Smooth muscle cell (in vitro differentiated cells): ENCODE data around the gene NLN. TPM values are rescaled to one million over a fixed set of nuclear protein-coding genes. Genes with fewer than 3 reads are reported as not detected.

Source experiments
- DNase-seq: peaks from one replicate; lab custom pipeline; 2025; ENCODE audit not compliant: unreplicated experiment; lab: John Stamatoyannopoulos, UW
- H2AFZ ChIP-seq: fragments of 200-600 bp; sonication (generic); 2 replicates; pipeline ENCODE4 v1.6.0; 2016; ENCODE audit warnings: antibody characterized with exemption, low read depth, mild to moderate bottlenecking
- H3F3A ChIP-seq: fragments of 200-600 bp; sonication (generic); 2 replicates; pipeline ENCODE4 v1.6.0; 2017; ENCODE audit warnings: antibody characterized with exemption, low read depth
- H3K27ac ChIP-seq: fragments of 200-600 bp; sonication (generic); 2 replicates; pipeline ENCODE4 v1.5.1; 2016; ENCODE audit warnings: low read depth, mild to moderate bottlenecking
- H3K27me3 ChIP-seq: fragments of 200-600 bp; sonication (generic); 2 replicates; pipeline ENCODE4 v1.6.1; 2016; ENCODE audit warnings: low read depth, mild to moderate bottlenecking
- H3K36me3 ChIP-seq: fragments of 200-600 bp; sonication (generic); 2 replicates; pipeline ENCODE4 v1.5.1; 2016; ENCODE audit warnings: low read depth
- H3K4me1 ChIP-seq: fragments of 200-600 bp; sonication (generic); 2 replicates; pipeline ENCODE4 v1.5.1; 2016; ENCODE audit warnings: low read depth
- H3K4me2 ChIP-seq: fragments of 200-600 bp; sonication (generic); 2 replicates; pipeline ENCODE4 v1.6.0; 2016; ENCODE audit warnings: mild to moderate bottlenecking
- H3K4me3 ChIP-seq: fragments of 200-600 bp; sonication (generic); 2 replicates; pipeline ENCODE4 v1.5.1; 2016; ENCODE audit warnings: mild to moderate bottlenecking
- H3K79me2 ChIP-seq: fragments of 200-600 bp; sonication (generic); 2 replicates; pipeline ENCODE4 v1.6.0; 2016; ENCODE audit warnings: low read depth, mild to moderate bottlenecking
- H3K9ac ChIP-seq: fragments of 200-600 bp; sonication (generic); 2 replicates; pipeline ENCODE4 v1.6.0; 2016; ENCODE audit warnings: low read depth
- H3K9me3 ChIP-seq: fragments of 200-600 bp; sonication (generic); replicated peaks from 2 replicates; pipeline ENCODE4 v1.5.1; 2016; ENCODE audit warnings: low read depth
- H4K20me1 ChIP-seq: fragments of 200-600 bp; sonication (generic); 2 replicates; pipeline ENCODE4 v1.6.0; 2016; ENCODE audit warnings: low read depth
- WGBS: methylation state at CpG from one replicate; pipeline ENCODE4 v1.1.7; 2016; ENCODE audit warnings: low lambda C conversion rate; 5-methylcytosine and 5-hydroxymethylcytosine counted together
- polyA plus RNA-seq: library from polyadenylated mRNA; unstranded; fragments of >200 nt; fragmentation: Nextera tagmentation; extraction: Ambion mirVana; gene quantifications from 2 replicates; pipeline ENCODE4 v1.2.1, GENCODE V29; 2016
- total RNA-seq: library from RNA; depleted of rRNA; stranded (reverse); fragments of >200 nt; gene quantifications from 2 replicates; pipeline ENCODE4 v1.2.3, GENCODE V29; 2014
- TF ChIP-seq, protein P1 (sequence below): fragments of 200-600 bp; sonication (generic); IDR thresholded peaks from 2 replicates; pipeline ENCODE4 v1.5.1; 2017; ENCODE audit warnings: borderline replicate concordance, mild to moderate bottlenecking, antibody characterized with exemption; ENCODE audit not compliant: insufficient read depth, poor library complexity, severe bottlenecking

Gene NLN
- total and polyA plus RNA-seq, 2 experiments from 2014 or later: 31.9 to 33.6 TPM

DNA sequence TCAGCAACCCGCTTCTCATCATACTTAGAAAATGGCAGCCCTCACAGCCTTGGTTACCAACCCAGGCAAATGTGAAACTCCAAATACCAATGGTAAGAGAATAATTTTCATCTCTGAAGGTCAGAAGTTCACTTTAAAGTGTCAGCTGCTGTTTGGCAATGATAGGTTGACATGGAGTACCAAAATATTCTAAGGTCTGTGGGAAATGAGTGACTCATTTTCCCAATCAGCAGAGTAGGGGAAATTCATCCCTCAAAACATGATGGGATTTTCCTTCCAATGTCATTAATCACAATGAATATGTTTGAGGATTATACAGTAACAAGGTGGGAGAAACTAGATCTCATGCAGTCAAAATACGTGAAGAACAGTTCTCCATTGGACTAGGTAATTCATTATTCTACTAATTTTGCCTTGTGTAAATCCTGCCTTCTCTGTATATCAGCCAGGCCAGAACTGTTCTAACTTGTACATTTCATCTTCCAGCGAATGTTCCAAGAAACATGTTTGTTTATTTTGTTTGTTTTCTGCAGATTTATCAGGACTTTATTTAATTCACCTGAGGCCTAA, 151.3 kb downstream of the NLN start:
- no peak overlapping the region for H3K9ac ChIP-seq
- H3K4me1 ChIP-seq: no peaks in the 10 kb centered on the region
- no peak overlapping the region for H3K4me3 ChIP-seq
- H3K79me2 ChIP-seq: no peaks in the 10 kb centered on the region
- no peak overlapping the region for H3K4me2 ChIP-seq
- H3K36me3 ChIP-seq: no peaks in the 10 kb centered on the region
- 89% methylated on average over 3 of the region's 3 CpGs for WGBS
- H4K20me1 ChIP-seq: no peaks in the 10 kb centered on the region
- DNase-seq: no peak
- no peaks in the 10 kb centered on the region for H3F3A ChIP-seq
- no peaks in the 10 kb centered on the region for H3K9me3 ChIP-seq
- no peak overlapping the region for H3K27ac ChIP-seq
- no peaks in the 10 kb centered on the region for H3K27me3 ChIP-seq
- no peak overlapping the region for H2AFZ ChIP-seq
- TF ChIP-seq, protein P1, sequence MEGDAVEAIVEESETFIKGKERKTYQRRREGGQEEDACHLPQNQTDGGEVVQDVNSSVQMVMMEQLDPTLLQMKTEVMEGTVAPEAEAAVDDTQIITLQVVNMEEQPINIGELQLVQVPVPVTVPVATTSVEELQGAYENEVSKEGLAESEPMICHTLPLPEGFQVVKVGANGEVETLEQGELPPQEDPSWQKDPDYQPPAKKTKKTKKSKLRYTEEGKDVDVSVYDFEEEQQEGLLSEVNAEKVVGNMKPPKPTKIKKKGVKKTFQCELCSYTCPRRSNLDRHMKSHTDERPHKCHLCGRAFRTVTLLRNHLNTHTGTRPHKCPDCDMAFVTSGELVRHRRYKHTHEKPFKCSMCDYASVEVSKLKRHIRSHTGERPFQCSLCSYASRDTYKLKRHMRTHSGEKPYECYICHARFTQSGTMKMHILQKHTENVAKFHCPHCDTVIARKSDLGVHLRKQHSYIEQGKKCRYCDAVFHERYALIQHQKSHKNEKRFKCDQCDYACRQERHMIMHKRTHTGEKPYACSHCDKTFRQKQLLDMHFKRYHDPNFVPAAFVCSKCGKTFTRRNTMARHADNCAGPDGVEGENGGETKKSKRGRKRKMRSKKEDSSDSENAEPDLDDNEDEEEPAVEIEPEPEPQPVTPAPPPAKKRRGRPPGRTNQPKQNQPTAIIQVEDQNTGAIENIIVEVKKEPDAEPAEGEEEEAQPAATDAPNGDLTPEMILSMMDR: no peak

DNA sequence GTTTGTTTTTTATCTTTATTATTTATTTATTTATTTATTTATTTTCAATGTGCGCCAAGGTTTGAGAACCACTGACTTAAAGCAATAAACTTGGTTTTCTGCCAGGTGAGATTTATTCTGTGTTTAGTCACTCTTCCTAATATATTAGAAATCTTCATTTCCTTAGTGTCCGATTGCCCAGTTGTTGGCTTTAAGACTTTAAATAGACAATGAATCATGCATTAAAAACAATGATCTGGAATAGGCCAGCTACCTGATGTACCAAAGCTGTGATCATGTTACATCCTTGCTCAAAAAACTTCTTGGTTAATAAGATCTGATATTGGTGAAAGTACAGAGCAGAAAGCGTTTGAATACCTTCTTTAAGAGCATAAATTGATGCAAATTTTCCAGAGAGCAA, 152.2 kb downstream of the NLN start:
- no peak overlapping the region for H3K9ac ChIP-seq
- H2AFZ ChIP-seq: no peak overlapping the region
- H3K4me3 ChIP-seq: no peak overlapping the region
- H3K27me3 ChIP-seq: no peaks in the 10 kb centered on the region
- H4K20me1 ChIP-seq: no peaks in the 10 kb centered on the region
- H3K4me2 ChIP-seq: no peak overlapping the region
- no peaks in the 10 kb centered on the region for H3K79me2 ChIP-seq
- no peaks in the 10 kb centered on the region for H3K36me3 ChIP-seq
- TF ChIP-seq, protein P1: no peak
- H3K27ac ChIP-seq: no peak overlapping the region
- no peaks in the 10 kb centered on the region for H3K4me1 ChIP-seq
- no peak for DNase-seq
- 90% methylated on average over 3 of the region's 3 CpGs for WGBS
- H3K9me3 ChIP-seq: no peaks in the 10 kb centered on the region
- no peaks in the 10 kb centered on the region for H3F3A ChIP-seq

DNA sequence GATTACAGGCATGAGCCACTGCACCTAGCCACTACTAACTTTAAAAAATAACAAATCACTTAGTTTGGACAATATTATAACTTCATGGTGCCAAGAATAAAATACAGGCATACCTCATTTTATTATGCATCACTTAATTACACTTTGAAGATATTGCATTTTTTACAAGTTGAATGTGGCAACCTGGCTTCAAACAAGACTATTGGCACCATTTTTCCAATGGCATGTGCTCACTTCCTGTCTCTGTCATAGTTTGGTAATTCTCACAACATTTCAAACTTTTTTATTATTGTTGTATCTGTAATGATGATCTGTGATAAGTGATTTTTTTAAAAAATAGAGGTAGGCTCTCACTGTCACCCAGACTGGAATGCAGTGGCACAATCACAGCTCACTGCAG, 154.5 kb downstream of the NLN start:
- Histone ChIP-seq H2AFZ (no peak overlapping the region), H3K9ac (no peak overlapping the region), H3K4me1 (no peaks in the 10 kb centered on the region), H3K9me3 (no peaks in the 10 kb centered on the region), H3K4me2 (no peak overlapping the region), H3K27ac (no peak overlapping the region), H3K4me3 (no peak overlapping the region), H3K36me3 (no peaks in the 10 kb centered on the region), H3K79me2 (no peaks in the 10 kb centered on the region), H3K27me3 (no peaks in the 10 kb centered on the region), H4K20me1 (no peaks in the 10 kb centered on the region), H3F3A (no peaks in the 10 kb centered on the region)
- DNase-seq: no peak
- TF ChIP-seq, protein P1: no peak

DNA sequence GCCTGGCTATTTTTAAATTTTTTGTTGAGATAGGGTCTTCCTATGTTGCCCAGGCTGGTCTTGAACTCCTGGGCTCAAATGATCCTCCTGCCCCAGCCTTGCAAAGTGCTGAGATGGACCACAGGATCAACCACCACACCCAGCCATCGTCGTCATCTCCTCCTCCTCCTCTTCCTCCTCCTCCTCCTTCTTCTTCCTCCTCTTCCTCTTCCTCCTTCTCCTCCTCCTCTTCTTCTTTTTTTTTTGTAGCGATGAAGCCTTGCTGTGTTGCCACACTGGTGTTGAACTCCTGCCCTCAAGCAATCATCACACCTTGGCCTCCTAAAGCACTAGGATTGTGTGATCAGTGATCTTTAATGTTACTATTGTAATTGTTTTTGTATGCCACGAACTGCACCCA, 155.0 kb downstream of the NLN start:
- Histone ChIP-seq H3K36me3 (no peaks in the 10 kb centered on the region), H3K79me2 (no peaks in the 10 kb centered on the region), H3K9me3 (no peaks in the 10 kb centered on the region), H3F3A (no peaks in the 10 kb centered on the region), H3K9ac (no peak overlapping the region), H2AFZ (no peak overlapping the region), H3K4me2 (no peak overlapping the region), H3K4me3 (no peak overlapping the region), H3K27ac (no peak overlapping the region), H3K4me1 (no peaks in the 10 kb centered on the region), H4K20me1 (no peaks in the 10 kb centered on the region), H3K27me3 (no peaks in the 10 kb centered on the region)
- TF ChIP-seq, protein P1: no peak
- WGBS: 93% methylated on average over 4 of the region's 4 CpGs
- no peak for DNase-seq
